LNCAP (cell line): ENCODE results near the gene WDR13.

Experiments used
- CTCF ChIP-seq: fragments of 450-650 bp; IDR thresholded peaks from 2 replicates; pipeline ENCODE4 v1.5.1; 2017; ENCODE audit warnings: mild to moderate bottlenecking

The WDR13 gene

GRCh38 chrX:48597353-48598264 is at the start of gene WDR13:
Gene WDR13, plus strand, starts transcription at chrX:48597492. Its CDS starts 505 bp downstream, at chrX:48597997.
- no peak for TF ChIP-seq CTCF

GRCh38 chrX:48548871-48549270 is 48.4 kb upstream of the WDR13 start:
- TF ChIP-seq CTCF: no peak

- no peak for TF ChIP-seq CTCF
Measured at GRCh38 chrX:48558271-48558670, 39.0 kb upstream of the WDR13 start.

- no peak for TF ChIP-seq CTCF
Measured at GRCh38 chrX:48559636-48560035, 37.7 kb upstream of the WDR13 start.

- no peak for TF ChIP-seq CTCF
Measured at GRCh38 chrX:48560056-48560455, 37.2 kb upstream of the WDR13 start.

GRCh38 chrX:48560681-48561080 is 36.6 kb upstream of the WDR13 start:
- TF ChIP-seq CTCF: no peak

- TF ChIP-seq CTCF: no peak
Measured at GRCh38 chrX:48569958-48570357, 27.3 kb upstream of the WDR13 start.
